Keratinocyte (primary cell): ENCODE results near the gene NEGR1.

Source experiments
- CTCF ChIP-seq, 3 experiments: IDR thresholded peaks in 1 of 3; conservative IDR thresholded peaks in 1 of 3; optimal IDR thresholded peaks in 1 of 3; 2 replicates in 2 of 3; 3 replicates in 1 of 3; pipeline versions ENCODE3 to v1.5.1; 2011; ENCODE audit warnings: low read length in 3 of 3, mild to moderate bottlenecking in 3 of 3, moderate library complexity in 2 of 3, control low read depth in 1 of 3, inconsistent platforms in 1 of 3; ENCODE audit not compliant: insufficient read depth in 2 of 3; ENCODE audit errors: extremely low read depth in 1 of 3
- EZH2 ChIP-seq: IDR thresholded peaks from one replicate; pipeline ENCODE4 v1.6.1; 2012; ENCODE audit warnings: inconsistent platforms, mild to moderate bottlenecking, low read length, moderate library complexity

- no peak for TF ChIP-seq CTCF (optimal IDR thresholded peaks at IDR 0.05 in 1 of 3, IDR thresholded peaks at IDR 0.05 in 1 of 3, conservative IDR thresholded peaks at IDR 0.05 in 1 of 3; ENCODE audit: extremely low read depth in 1 of 3, insufficient read depth in 2 of 3, low read length in 3 of 3)
- no peak for TF ChIP-seq EZH2
Measured at GRCh38 chr1:71634159-71634558, 648.2 kb downstream of the NEGR1 start.
